IMR-90 (cell line): ENCODE measurements around the gene ZNF768. TPM values are rescaled to one million over a fixed set of nuclear protein-coding genes. Genes with fewer than 3 reads are reported as not detected.

Source experiments
- ATAC-seq: fragments of 200-7000 bp; cut with Tn5 transposase; 2 replicates; pipeline ENCODE4 v1.9.1; 2020; ENCODE audit warnings: low read depth, mild to moderate bottlenecking, moderate library complexity
- BruUV-seq: library from RNA; stranded (reverse); fragments of 400-500 nt; replicated peaks from 2 replicates; lab custom pipeline; 2021; lab: Mats Ljungman, UMichigan
- CTCF ChIA-PET: fragments of 300-600 bp; formaldehyde crosslinking; extraction: SDS; loops from one replicate; lab custom pipeline; 2021; ENCODE audit warnings: antibody characterized with exemption; lab: Yijun Ruan, JAX
- POLR2A ChIA-PET: fragments of 300-600 bp; sonication (Branson Sonifier 250); formaldehyde crosslinking; loops from one replicate; lab custom pipeline; 2022; ENCODE audit warnings: antibody characterized with exemption; ENCODE audit not compliant: unreplicated experiment; lab: Charles Lee
- DNase-seq: peaks from one replicate; pipeline ENCODE4 v3.0.0; 2013
- H2AFZ ChIP-seq: replicated peaks from 2 replicates; pipeline ENCODE3; 2013; ENCODE audit warnings: low read length, mild to moderate bottlenecking; ENCODE audit not compliant: poor library complexity
- H2AK5ac ChIP-seq: 2 replicates; pipeline ENCODE4 v1.6.1; 2013; ENCODE audit warnings: low read depth, low read length, inconsistent platforms
- H2AK9ac ChIP-seq: replicated peaks from 2 replicates; pipeline ENCODE3; 2013; ENCODE audit warnings: mild to moderate bottlenecking, low read depth, low read length, moderate library complexity; ENCODE audit not compliant: poor library complexity
- H2BK120ac ChIP-seq: 2 replicates; pipeline ENCODE4 v1.6.1; 2013; ENCODE audit warnings: low read depth, low read length, inconsistent platforms
- H2BK15ac ChIP-seq: 3 replicates; pipeline ENCODE4 v1.6.1; 2013; ENCODE audit warnings: low read depth, low read length, inconsistent platforms
- H2BK20ac ChIP-seq: 2 replicates; pipeline ENCODE4 v1.6.1; 2013; ENCODE audit warnings: low read depth, mild to moderate bottlenecking, inconsistent platforms, low read length, moderate library complexity
- H2BK5ac ChIP-seq: 2 replicates; pipeline ENCODE4 v1.6.1; 2013; ENCODE audit warnings: mild to moderate bottlenecking, low read depth, low read length, inconsistent platforms; ENCODE audit not compliant: poor library complexity, severe bottlenecking
- H3K14ac ChIP-seq: replicated peaks from 2 replicates; pipeline ENCODE4 v1.6.1; 2013; ENCODE audit warnings: low read depth, low read length, inconsistent platforms
- H3K18ac ChIP-seq: 2 replicates; pipeline ENCODE4 v1.6.1; 2013; ENCODE audit warnings: low read depth, low read length, control low read depth
- H3K23ac ChIP-seq: 2 replicates; pipeline ENCODE4 v1.6.1; 2013; ENCODE audit warnings: low read depth, low read length, inconsistent platforms
- H3K27ac ChIP-seq: 2 replicates; pipeline ENCODE4 v1.5.1; 2013; ENCODE audit warnings: mild to moderate bottlenecking, control low read depth, low read length; ENCODE audit not compliant: insufficient read depth
- H3K27me3 ChIP-seq: 2 replicates; pipeline ENCODE4 v1.6.1; 2013; ENCODE audit warnings: low read length; ENCODE audit not compliant: control insufficient read depth, insufficient read depth
- H3K36me3 ChIP-seq: 2 replicates; pipeline ENCODE4 v1.6.1; 2013; ENCODE audit warnings: low read length, mixed read lengths; ENCODE audit not compliant: control insufficient read depth, insufficient read depth
- H3K4ac ChIP-seq: 2 replicates; pipeline ENCODE4 v1.6.1; 2013; ENCODE audit warnings: low read depth, low read length, inconsistent platforms
- H3K4me1 ChIP-seq: 2 replicates; pipeline ENCODE4 v1.6.1; 2013; ENCODE audit warnings: low read length, mixed read lengths; ENCODE audit not compliant: control insufficient read depth, insufficient read depth
- H3K4me2 ChIP-seq: 2 replicates; pipeline ENCODE4 v1.6.1; 2013; ENCODE audit warnings: low read depth, mild to moderate bottlenecking, control low read depth, low read length, moderate library complexity
- H3K4me3 ChIP-seq: 2 replicates; pipeline ENCODE4 v1.5.1; 2013; ENCODE audit warnings: low read depth, mild to moderate bottlenecking, control low read depth, low read length, moderate library complexity; ENCODE audit not compliant: insufficient read depth
- H3K56ac ChIP-seq: 2 replicates; pipeline ENCODE4 v1.6.1; 2013; ENCODE audit warnings: low read length, inconsistent platforms; ENCODE audit not compliant: insufficient read depth; ENCODE audit errors: extremely low read depth
- H3K79me1 ChIP-seq, 2 experiments: 2 replicates each; pipeline ENCODE4 v1.6.1; 2013; ENCODE audit warnings: low read length in 2 of 2, inconsistent platforms in 1 of 2, low read depth in 1 of 2
- H3K9ac ChIP-seq: 2 replicates; pipeline ENCODE4 v1.6.1; 2013; ENCODE audit warnings: low read depth, low read length, control low read depth
- H3K9me1 ChIP-seq: 2 replicates; pipeline ENCODE4 v1.6.1; 2013; ENCODE audit warnings: low read length, inconsistent platforms; ENCODE audit not compliant: insufficient read depth
- H3K9me3 ChIP-seq: 2 replicates; pipeline ENCODE4 v1.6.1; 2013; ENCODE audit warnings: low read length; ENCODE audit not compliant: control insufficient read depth, insufficient read depth
- H4K20me1 ChIP-seq: 2 replicates; pipeline ENCODE4 v1.6.1; 2013; ENCODE audit warnings: low read length, inconsistent platforms; ENCODE audit not compliant: insufficient read depth
- H4K5ac ChIP-seq: 2 replicates; pipeline ENCODE4 v1.6.1; 2013; ENCODE audit warnings: mild to moderate bottlenecking, low read depth, low read length, control low read depth
- H4K8ac ChIP-seq, 2 experiments: 2 replicates each; pipeline ENCODE4 v1.6.1; 2013; ENCODE audit warnings: low read depth in 2 of 2, low read length in 2 of 2, control low read depth in 1 of 2, inconsistent platforms in 1 of 2
- H4K91ac ChIP-seq: 2 replicates; pipeline ENCODE4 v1.6.1; 2013; ENCODE audit warnings: low read depth, low read length, inconsistent platforms; ENCODE audit not compliant: insufficient read depth
- CEBPB ChIP-seq: IDR thresholded peaks from 2 replicates; pipeline ENCODE4 v1.6.1; 2012; ENCODE audit warnings: low read depth, low read length, improper control_type of control experiment
- FOS ChIP-seq: fragments of 150-350 bp; IDR thresholded peaks from 2 replicates; pipeline ENCODE4 v1.6.1; 2016; ENCODE audit warnings: low read depth, low read length
- MAFK ChIP-seq: IDR thresholded peaks from 2 replicates; pipeline ENCODE4 v1.6.1; 2012; ENCODE audit warnings: low read depth, low read length, improper control_type of control experiment
- WGBS, 2 experiments: methylation state at CpG; one replicate each; pipeline versions ENCODE4 v1.1.5 to v1.1.7; 2013; ENCODE audit warnings: missing lambda C conversion rate in 2 of 2; ENCODE audit not compliant: insufficient read length in 1 of 2; ENCODE audit errors: extremely low coverage in 2 of 2; 5-methylcytosine and 5-hydroxymethylcytosine counted together
- dilution Hi-C: fragments of 300-500 bp; cut with HindIII; formaldehyde crosslinking; loops from one replicate; pipeline ENCODE4 v1.14.3; 2018; ENCODE audit warnings: low sequenced_read_pairs; ENCODE audit not compliant: unreplicated experiment
- in situ Hi-C: fragments of 300-500 bp; cut with MboI; formaldehyde crosslinking; loops from 3 replicates; pipeline ENCODE4 v1.14.3; 2019; ENCODE audit warnings: low sequenced_read_pairs, inconsistent platforms, mixed read lengths
- intact Hi-C: fragments of 100-400 bp; cut with micrococcal nuclease; formaldehyde crosslinking; loops from 2 replicates; pipeline ENCODE4 v1.10.0; 2022
- polyA plus RNA-seq, 3 experiments: library from polyadenylated mRNA; depleted of rRNA; stranded (reverse); fragments of >200 nt; gene quantifications; 2 replicates each; pipeline ENCODE4 v1.2.3, GENCODE V29; 2012; ENCODE audit warnings: low replicate concordance in 1 of 3
- total RNA-seq: library from RNA; depleted of rRNA; stranded (reverse); fragments of >200 nt; gene quantifications from 2 replicates; pipeline ENCODE4 v1.2.3, GENCODE V29; 2012

ZNF768 gene
- total and polyA plus RNA-seq, 2 of the 4 experiments (the other 2 are of a cell fraction), result 9.3 to 22.1 TPM

DNA sequence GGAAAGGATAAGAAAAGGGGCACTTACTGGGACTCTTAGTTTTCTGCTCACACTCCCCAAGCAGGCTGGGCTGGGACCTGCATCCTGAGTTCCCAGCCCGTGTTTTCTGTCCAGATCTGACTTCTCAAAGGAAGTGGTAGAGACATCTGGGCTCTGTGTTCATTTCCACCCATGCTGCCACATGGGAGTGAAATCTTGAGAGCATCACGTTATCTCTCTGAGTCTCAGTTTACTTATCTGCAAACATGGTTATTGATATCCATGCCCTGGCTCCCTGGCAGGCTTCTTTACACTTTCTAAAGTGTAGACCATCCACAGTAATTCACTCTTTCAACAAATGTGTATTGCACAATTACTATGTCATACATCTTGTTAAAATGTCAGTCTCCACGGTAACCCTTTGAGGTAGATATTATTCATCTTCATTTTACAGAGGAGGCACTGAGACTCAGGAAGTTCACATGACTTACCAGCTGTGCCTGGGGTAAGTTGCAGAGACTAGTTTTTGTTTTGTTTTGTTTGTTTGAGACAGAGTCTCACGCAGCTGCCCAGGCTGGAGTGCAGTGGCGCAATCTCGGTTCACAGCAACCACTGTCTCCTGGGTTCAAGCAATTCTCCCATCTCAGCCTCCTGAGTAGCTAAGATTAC is 41.7 kb upstream of the ZNF768 start:
- ChIA-PET POLR2A (interaction anchor here (0.5 kb wide), 1 partner anchor 200 kb away, joined by 3 read pairs; no protein-coding TSS in a partner anchor), CTCF (interaction anchor here (0.6 kb wide), 1 partner anchor 29 kb away, joined by 6 read pairs; no protein-coding TSS in a partner anchor)
- Histone ChIP-seq H3K18ac (no peak overlapping the region), H4K20me1 (no peaks in the 10 kb centered on the region), H3K4me3 (no peak overlapping the region), H4K91ac (no peak overlapping the region), H2BK20ac (no peak overlapping the region), H3K27me3 (peaks cover 6% of the 10 kb centered on the region; the same call in 1 of the 2 replicates), H3K56ac (no peak overlapping the region), H3K36me3 (no peaks in the 10 kb centered on the region), H3K9me3 (no peaks in the 10 kb centered on the region), H2AK5ac (no peak overlapping the region), H2BK5ac (no peak overlapping the region), H2BK120ac (no peak overlapping the region; the same call in 1 of the 2 replicates), H3K14ac (no peak overlapping the region), H3K4ac (no peak overlapping the region), H3K9ac (no peak overlapping the region), H2AFZ (no peak overlapping the region), H2BK15ac (no peak overlapping the region), H3K23ac (peak overlapping the region; percentile 8; the same call in 1 of the 2 replicates), H4K8ac (peak overlapping the region in 1 of 2 experiments; percentile 9; a peak in 1 of 4 replicates), H3K79me1 (peaks cover 5 to 15% of the 10 kb centered on the region in 2 experiments; a peak in 3 of 4 replicates), H3K4me1 (peaks cover 9% of the 10 kb centered on the region), H3K9me1 (no peaks in the 10 kb centered on the region), H3K27ac (peak overlapping the region; percentile 21; the same call in 1 of the 2 replicates), H3K4me2 (peak overlapping the region; percentile 4; the same call in 1 of the 2 replicates), H4K5ac (no peak overlapping the region), H2AK9ac (no peak overlapping the region)
- DNase-seq (peak; percentile 74), ATAC-seq (peak; percentile 4; the same call in 1 of the 2 replicates)
- dilution Hi-C loops, result no loop called here
- 10% methylated on average over 2 of the region's 6 CpGs; no CpG with 5 or more reads in 1 of the 2 experiments for WGBS, 2 experiments
- TF ChIP-seq MAFK, result no peak
- TF ChIP-seq CEBPB, result peak; percentile 93
- no peak for TF ChIP-seq FOS
- intact Hi-C loops, result loop anchor here (1.0 kb wide), 1 partner anchor 26 kb away; no protein-coding TSS in a partner anchor
- in situ Hi-C loops, result no loop called here
- BruUV-seq, result no TSS peak
